Measurements from ENCODE around the gene ING4.
"Not testable (repeated sequence)": the region's sequence is repeated elsewhere in the genome, so short reads cannot be mapped to it uniquely, and the experiment has no call there.

Gene ING4

DNA sequence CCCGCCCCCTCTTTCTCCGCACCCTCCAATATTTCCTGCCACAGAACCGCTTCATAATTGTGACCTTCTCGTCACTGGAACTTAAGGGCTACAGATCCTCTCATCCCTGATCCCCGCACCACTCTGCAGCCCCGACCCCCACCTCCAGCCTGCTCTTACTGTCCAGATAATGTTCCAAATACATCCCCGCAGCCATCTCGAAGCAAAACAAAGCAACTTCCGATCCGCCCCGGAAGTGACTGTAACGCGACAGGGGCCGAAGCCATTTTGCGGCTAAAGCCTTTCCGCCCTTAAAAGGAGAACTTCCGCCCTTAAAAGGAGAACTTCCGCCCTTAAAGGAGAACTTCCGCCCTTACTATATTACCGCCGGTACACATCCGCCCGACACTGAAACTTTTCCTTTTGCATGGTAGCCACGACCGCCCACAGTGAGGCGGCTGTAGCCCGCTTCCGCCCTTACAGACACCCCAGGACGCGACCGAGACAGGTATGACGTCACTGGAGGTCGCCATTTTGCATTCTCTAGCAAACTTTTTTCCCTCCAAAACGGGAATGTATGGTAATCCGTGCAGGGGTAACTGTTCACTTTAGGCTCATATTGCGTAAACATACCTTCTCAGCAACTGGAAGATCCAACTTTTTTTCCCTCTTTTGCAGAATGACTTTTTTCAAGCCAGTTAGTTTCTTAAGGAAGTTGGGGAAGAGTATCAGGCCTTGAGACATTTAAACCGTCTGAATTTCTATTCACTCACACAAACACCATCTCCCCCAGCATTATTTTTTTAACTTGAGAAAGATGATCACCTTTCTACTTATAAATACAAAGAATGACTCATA lies at the start of gene ING4:
ING4 (minus strand) TSS at position 214 of the 837 bp plus-strand sequence; CDS start at position 196, 18 bp downstream.
- DNase-seq = peak; percentile 100

GRCh38 chr12:6708960-6709394 lies 46.1 kb upstream of the ING4 start:
- no peak for DNase-seq

DNA sequence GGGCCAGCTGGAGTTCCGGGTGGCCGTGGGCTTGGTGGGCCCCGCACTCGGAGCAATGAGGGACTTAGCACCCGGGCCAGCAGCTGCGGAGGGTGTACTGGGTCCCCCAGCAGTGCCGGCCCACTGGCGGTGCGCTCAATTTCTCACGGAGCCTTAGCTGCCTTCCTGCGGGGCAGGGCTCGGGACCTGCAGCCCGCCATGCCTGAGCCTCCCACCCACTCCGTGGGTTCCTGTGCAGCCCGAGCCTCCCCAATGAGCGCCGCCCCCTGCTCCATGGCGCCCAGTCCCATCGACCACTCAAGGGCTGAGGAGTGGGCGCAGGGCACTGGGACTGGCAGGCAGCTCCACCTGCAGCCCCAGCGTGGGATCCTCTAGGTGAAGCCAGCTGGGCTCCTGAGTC lies 45.4 kb upstream of the ING4 start:
- DNase-seq = not testable (repeated sequence)

GRCh38 chr12:6703631-6704030 lies 40.7 kb upstream of the ING4 start:
- DNase-seq = no peak

- DNase-seq = no peak
These were observed 38.3 kb upstream of the ING4 start for GRCh38 chr12:6701078-6701768.

GRCh38 chr12:6700646-6701051 lies 37.7 kb upstream of the ING4 start, which contains the start of gene PIANP:
PIANP (minus strand) TSS chr12:6700815; CDS start chr12:6698061, 2,754 bp downstream.
- peak; percentile 87 for DNase-seq

- DNase-seq = peak; percentile 90
These were observed 37.2 kb upstream of the ING4 start for GRCh38 chr12:6699989-6700645.

DNA sequence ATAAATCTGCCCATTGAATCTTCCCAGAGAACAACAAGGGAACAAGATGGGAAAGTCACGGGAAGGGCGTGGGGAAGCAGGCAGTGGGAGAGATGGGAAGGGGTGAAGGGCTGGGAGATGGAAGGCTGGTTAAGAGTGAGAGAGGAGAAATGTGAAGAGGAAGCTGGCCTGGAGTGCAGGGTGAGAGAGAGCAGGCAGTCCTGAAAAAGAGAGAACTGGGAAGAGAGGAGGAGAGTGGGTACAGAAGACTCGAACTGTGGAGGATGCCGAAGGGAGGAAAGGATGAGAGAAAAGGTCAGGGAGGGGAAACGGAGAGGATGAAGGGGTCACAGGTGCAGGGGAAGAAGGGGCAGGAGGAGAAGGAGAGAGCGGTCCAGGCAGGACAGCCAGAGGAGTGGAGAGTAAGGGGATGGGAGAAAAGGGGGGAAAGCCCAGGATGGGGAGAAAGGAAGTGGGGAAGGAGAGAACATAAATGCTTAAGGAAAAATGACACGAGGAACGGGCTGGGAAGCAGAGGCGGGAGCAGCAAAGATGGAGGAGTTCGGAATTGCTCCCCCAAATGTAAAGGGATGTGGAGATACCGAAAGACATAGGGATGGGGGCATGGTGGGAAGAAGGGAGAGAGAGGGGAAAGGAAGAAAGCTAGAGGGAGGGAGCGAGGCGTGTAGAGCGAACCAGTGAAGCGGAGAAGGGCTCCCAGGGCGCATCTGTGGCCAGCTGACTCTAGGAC lies 36.5 kb upstream of the ING4 start:
- no peak for DNase-seq

- no peak for DNase-seq
These were observed 35.6 kb upstream of the ING4 start for GRCh38 chr12:6698352-6699046.

GRCh38 chr12:6697584-6698351 lies 34.8 kb upstream of the ING4 start:
- DNase-seq = peak; percentile 82

DNA sequence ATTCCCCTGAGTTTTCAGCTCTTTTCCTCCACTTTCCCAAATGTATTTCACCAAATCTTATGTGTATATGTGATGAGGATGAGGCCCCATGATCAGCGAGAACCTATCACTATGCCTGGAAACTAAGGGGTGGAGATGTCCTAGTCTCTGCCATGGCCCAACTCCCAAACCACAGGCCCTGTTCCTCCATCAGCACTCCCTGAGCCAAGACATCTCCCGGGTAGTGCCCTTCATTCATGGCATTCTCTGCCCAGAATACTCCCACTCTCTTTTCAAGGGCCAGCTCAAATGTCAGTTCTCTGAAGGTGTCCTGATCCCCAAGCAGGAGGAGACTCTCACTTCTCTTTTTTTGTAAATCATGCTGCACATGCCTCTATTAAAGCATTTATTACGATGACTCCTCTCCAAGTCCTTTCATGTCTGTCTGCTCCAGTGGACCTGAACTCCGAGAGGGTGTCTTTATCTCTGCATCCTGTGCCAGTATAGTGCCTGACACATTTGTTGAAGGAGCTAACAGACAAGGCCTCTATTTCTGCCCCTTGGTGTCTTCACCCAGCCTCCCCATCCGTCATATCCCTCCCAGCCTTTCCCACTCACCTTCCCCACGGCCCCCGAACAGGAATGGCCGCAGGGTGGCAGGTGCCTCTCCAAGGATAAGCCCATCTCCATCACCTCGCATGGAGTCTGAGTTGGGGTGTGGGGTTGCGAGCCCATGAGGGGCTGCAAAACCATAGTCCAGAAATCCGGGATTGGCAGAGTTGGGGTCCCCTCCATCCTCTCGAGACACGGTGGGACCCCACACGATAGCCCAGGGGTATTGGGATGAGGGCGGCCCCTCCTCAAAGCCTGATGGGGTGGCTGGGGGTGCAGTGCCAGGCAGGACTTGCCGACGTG lies 34.0 kb upstream of the ING4 start:
- DNase-seq = no peak

DNA sequence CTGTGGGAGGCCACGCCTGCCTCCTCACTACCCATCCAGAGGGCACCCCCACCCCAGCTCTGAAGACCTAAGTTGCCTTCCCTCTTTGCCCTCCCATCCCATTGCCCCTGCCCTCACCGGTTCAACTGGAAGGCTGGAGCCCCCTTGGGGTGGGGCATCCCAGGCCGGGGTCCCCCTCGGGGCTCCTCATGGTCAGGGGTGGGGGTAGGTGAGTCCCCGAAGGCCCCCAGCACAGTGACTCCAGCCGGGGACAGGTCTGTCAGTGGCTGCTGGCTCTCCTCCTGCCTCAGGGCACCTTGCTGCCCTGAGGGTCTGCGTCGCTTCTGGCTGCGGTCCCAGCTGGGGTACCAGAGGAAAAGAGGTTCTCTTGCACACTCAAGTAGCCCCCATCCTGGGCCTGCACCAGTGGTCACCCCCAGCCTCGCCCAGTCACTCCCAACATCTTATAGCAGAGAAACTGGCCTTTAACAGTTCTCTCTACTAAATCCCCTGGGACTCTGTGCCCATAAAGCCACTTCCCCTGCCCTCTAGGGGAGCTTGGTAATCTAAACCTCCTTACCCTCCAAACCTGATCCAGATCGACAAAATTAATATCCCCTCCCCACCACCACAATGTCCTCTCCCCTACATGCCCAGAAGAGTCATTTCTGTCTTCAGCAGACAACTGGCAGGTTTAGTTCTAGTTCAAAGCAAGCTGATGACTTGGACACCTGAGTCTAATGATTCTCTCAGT lies 32.6 kb upstream of the ING4 start:
- no peak for DNase-seq

- DNase-seq = no peak
These were observed 31.8 kb upstream of the ING4 start for GRCh38 chr12:6694701-6695100.

- DNase-seq = no peak
These were observed 31.0 kb upstream of the ING4 start for GRCh38 chr12:6693832-6694355.

GRCh38 chr12:6692888-6693287 lies 30.0 kb upstream of the ING4 start:
- DNase-seq = no peak

DNA sequence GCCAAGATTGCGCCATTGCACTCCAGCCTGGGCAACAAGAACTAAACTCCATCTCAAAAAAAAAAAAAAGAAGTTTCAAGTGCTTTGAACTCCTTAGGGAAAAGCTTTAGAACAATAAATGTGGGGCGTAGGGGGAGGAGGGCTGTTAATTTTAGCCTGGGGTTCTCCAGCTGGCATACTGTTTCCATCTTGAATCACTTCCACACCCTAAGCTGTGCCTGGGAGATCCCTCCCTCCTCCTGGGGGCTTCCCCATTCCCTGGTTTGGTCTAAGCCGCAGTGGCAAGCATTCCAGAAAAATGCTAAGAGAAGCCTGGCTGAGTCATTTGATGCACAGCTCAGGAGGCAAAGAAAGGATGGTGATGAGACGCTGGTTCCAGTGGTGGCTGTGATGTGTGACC lies 28.6 kb upstream of the ING4 start:
- peak; percentile 63 for DNase-seq

- peak; percentile 100 for DNase-seq
These were observed 26.3 kb upstream of the ING4 start, which contains the start of gene ZNF384 for GRCh38 chr12:6688999-6689882. ZNF384 (minus strand) TSS chr12:6689375; CDS start chr12:6679520, 9,855 bp downstream.

DNA sequence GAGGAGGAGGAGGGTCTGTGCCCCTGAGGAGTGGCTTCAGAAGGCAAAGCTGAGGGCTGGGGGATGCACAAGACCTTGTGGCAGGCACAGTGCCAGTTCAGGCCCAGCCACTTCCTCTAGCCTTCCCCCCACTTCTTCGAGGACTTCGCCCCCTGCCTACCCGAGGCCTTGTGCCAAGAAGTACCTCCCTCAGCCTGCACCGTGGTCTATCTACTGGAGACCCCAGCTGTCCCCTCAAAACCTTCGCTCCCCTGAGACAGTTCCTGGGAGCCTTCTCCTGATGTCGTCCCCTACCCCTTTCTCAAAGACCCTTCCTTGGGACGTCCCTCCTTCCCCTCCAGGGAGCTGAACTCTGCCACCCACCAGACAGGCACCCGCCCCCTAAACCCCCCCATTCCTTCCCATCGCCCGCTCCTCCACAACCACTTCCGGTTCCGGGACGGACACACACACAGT lies 25.7 kb upstream of the ING4 start:
- DNase-seq = no peak

Measured in NCI-H2171 (cell line).